ENCODE data around the gene ENDOU. TPM values are rescaled to one million over a fixed set of nuclear protein-coding genes. Genes with fewer than 3 reads are reported as not detected.

Gene ENDOU
- total RNA-seq, 1 experiment from 2014 or later = not detected

- ChIA-PET CTCF (interaction anchor here (0.6 to 38.2 kb wide), 10 partner anchors 9 to 261 kb away, joined by 3 to 843 read pairs (median 3); partner anchors contain the start of gene RAPGEF3), POLR2A (interaction anchor here (1.0 to 2.7 kb wide), 7 partner anchors 15 to 66 kb away, joined by 3 to 19 read pairs (median 5); no protein-coding TSS in a partner anchor)
- BruUV-seq (replicated peaks) = no TSS peak
- H3K4me3 Mint-ChIP-seq (ENCODE audit: unreplicated experiment) = peak within 1 kb of the TSS; percentile 74
- TF ChIP-seq CTCF (IDR thresholded peaks at IDR 0.05; ENCODE audit: unreplicated experiment) = no peak
- peak within 1 kb of the TSS; percentile 59 for H3K27ac Mint-ChIP-seq (ENCODE audit: low read depth, unreplicated experiment)
- peak; percentile 61 for DNase-seq (ENCODE audit: unreplicated experiment)
- H3K9me3 Mint-ChIP-seq (ENCODE audit: unreplicated experiment) = no peaks in the 10 kb centered on the region
- intact Hi-C loops (cut with micrococcal nuclease) = no loop called here
- peaks cover 18% of the 10 kb centered on the region for H3K4me1 Mint-ChIP-seq (ENCODE audit: insufficient read depth, unreplicated experiment)
- no peaks in the 10 kb centered on the region for H3K27me3 Mint-ChIP-seq (ENCODE audit: insufficient read depth, unreplicated experiment)
- H3K36me3 Mint-ChIP-seq (ENCODE audit: insufficient read depth, unreplicated experiment) = no peaks in the 10 kb centered on the region
These were observed 48.0 kb upstream of the ENDOU start, which contains the start of gene SLC48A1 for GRCh38 chr12:47773062-47773857. Gene SLC48A1 (plus strand): TSS chr12:47773238. CDS start chr12:47773305, 67 bp downstream.

- Mint-ChIP-seq H3K36me3 (ENCODE audit: insufficient read depth, unreplicated experiment) (no peaks in the 10 kb centered on the region), H3K27me3 (ENCODE audit: insufficient read depth, unreplicated experiment) (no peaks in the 10 kb centered on the region), H3K27ac (ENCODE audit: low read depth, unreplicated experiment) (peak overlapping the region; percentile 59), H3K9me3 (ENCODE audit: unreplicated experiment) (no peaks in the 10 kb centered on the region), H3K4me1 (ENCODE audit: insufficient read depth, unreplicated experiment) (peaks cover 13% of the 10 kb centered on the region), H3K4me3 (ENCODE audit: unreplicated experiment) (peak overlapping the region; percentile 74)
- ChIA-PET CTCF (interaction anchor here (0.6 to 38.2 kb wide), 9 partner anchors 9 to 61 kb away, joined by 3 to 843 read pairs (median 4); partner anchors contain the start of gene RAPGEF3), POLR2A (interaction anchor here (0.6 to 2.7 kb wide), 8 partner anchors 15 to 408 kb away, joined by 3 to 19 read pairs (median 4); no protein-coding TSS in a partner anchor)
- intact Hi-C loops (cut with micrococcal nuclease) = no loop called here
- TF ChIP-seq CTCF (IDR thresholded peaks at IDR 0.05; ENCODE audit: unreplicated experiment) = no peak
- BruUV-seq (replicated peaks) = no TSS peak
- DNase-seq (ENCODE audit: unreplicated experiment) = no peak
These were observed 47.4 kb upstream of the ENDOU start for GRCh38 chr12:47772738-47773061.

GRCh38 chr12:47772094-47772660, 46.9 kb upstream of the ENDOU start:
- Mint-ChIP-seq H3K27me3 (ENCODE audit: insufficient read depth, unreplicated experiment) (no peaks in the 10 kb centered on the region), H3K4me3 (ENCODE audit: unreplicated experiment) (peak overlapping the region; percentile 74), H3K9me3 (ENCODE audit: unreplicated experiment) (no peaks in the 10 kb centered on the region), H3K27ac (ENCODE audit: low read depth, unreplicated experiment) (peak overlapping the region; percentile 59), H3K4me1 (ENCODE audit: insufficient read depth, unreplicated experiment) (peaks cover 16% of the 10 kb centered on the region), H3K36me3 (ENCODE audit: insufficient read depth, unreplicated experiment) (no peaks in the 10 kb centered on the region)
- BruUV-seq (replicated peaks) = no TSS peak
- ChIA-PET CTCF (interaction anchor here (0.7 to 38.2 kb wide), 9 partner anchors 10 to 62 kb away, joined by 3 to 843 read pairs (median 6); partner anchors contain the start of gene RAPGEF3), POLR2A (interaction anchor here (0.6 to 2.7 kb wide), 8 partner anchors 14 to 408 kb away, joined by 3 to 19 read pairs (median 4); no protein-coding TSS in a partner anchor)
- intact Hi-C loops (cut with micrococcal nuclease) = no loop called here
- TF ChIP-seq CTCF (IDR thresholded peaks at IDR 0.05; ENCODE audit: unreplicated experiment) = no peak
- no peak for DNase-seq (ENCODE audit: unreplicated experiment)

- no peaks in the 10 kb centered on the region for H3K36me3 Mint-ChIP-seq (ENCODE audit: insufficient read depth, unreplicated experiment)
- no peak for TF ChIP-seq CTCF (IDR thresholded peaks at IDR 0.05; ENCODE audit: unreplicated experiment)
- intact Hi-C loops (cut with micrococcal nuclease) = no loop called here
- no TSS peak for BruUV-seq (replicated peaks)
- no peak overlapping the region for H3K4me3 Mint-ChIP-seq (ENCODE audit: unreplicated experiment)
- H3K27me3 Mint-ChIP-seq (ENCODE audit: insufficient read depth, unreplicated experiment) = no peaks in the 10 kb centered on the region
- peaks cover 9% of the 10 kb centered on the region for H3K4me1 Mint-ChIP-seq (ENCODE audit: insufficient read depth, unreplicated experiment)
- no peak overlapping the region for H3K27ac Mint-ChIP-seq (ENCODE audit: low read depth, unreplicated experiment)
- no peaks in the 10 kb centered on the region for H3K9me3 Mint-ChIP-seq (ENCODE audit: unreplicated experiment)
- ChIA-PET POLR2A (no interaction called here), CTCF (interaction anchor here (0.6 to 38.2 kb wide), 8 partner anchors 8 to 1401 kb away, joined by 3 to 843 read pairs (median 46); partner anchors contain the start of gene RAPGEF3)
- no peak for DNase-seq (ENCODE audit: unreplicated experiment)
These were observed 46.0 kb upstream of the ENDOU start for GRCh38 chr12:47771304-47771703.
